ENCODE data around the gene FOXO1. TPM values are rescaled to one million over a fixed set of nuclear protein-coding genes. Genes with fewer than 3 reads are reported as not detected.

Gene FOXO1
- total RNA-seq, 2 donors from 2014 or later, result 32.0 to 48.9 TPM

DNA sequence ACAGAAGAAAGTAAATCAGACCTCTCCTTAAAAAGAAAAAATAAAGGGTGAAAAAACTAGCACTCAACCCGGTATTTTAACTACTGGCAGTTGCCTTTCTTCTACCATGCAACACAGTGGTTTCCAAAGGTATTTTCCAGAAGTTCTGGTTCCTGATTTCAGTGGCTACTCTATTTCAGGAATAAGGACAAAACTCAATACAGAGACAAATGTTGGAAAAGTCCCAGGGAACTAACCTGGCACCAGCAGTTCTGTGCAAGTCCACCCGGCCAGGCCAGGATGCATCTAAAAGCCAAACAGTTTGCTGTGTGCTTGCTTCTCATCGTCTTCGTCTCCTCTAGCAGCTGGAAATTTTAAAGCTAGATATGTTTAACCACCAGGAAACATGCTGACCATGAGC, 52.5 kb downstream of the FOXO1 start:
- peak overlapping the region; percentile 86 for H3K4me3 Mint-ChIP-seq
- H3K27me3 Mint-ChIP-seq, result no peaks in the 10 kb centered on the region
- H3K36me3 Mint-ChIP-seq (ENCODE audit: low read depth), result peaks cover 37% of the 10 kb centered on the region
- no peaks in the 10 kb centered on the region for H3K9me3 Mint-ChIP-seq
- peak overlapping the region; percentile 94 for H3K27ac Mint-ChIP-seq
- ATAC-seq (replicated peaks), result no peak
- H3K4me1 Mint-ChIP-seq, result peaks cover 64% of the 10 kb centered on the region

DNA sequence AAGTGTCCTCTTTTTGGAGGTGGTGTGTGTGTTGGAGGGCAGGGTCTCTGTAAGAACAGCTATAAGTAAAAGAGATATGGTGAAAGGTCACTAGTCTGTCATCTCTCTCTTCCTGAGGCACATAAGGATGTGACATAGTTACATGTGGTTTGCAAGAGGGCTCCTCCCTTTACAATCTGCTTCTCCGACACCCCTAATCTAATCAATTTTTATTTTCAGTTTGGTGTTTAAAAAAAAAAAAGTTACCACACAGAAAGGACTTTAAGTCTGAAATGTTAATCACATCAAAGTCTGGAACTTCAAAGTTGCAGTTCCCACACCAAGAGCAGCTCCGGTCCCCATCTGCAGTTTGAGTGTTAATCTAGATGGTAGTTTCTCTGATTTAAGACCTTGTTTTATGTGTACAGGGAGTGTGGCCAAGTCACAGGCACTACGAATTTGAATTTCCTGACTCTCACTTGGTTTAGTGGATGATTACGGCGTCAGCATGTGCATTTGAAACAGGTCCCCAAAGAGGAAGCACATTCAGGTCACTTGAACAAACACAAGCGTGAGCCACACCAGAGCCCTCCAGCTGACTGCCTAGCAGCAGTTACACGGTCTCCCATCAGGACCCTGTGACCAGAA, 53.1 kb downstream of the FOXO1 start:
- peaks cover 36% of the 10 kb centered on the region for H3K36me3 Mint-ChIP-seq (ENCODE audit: low read depth)

DNA sequence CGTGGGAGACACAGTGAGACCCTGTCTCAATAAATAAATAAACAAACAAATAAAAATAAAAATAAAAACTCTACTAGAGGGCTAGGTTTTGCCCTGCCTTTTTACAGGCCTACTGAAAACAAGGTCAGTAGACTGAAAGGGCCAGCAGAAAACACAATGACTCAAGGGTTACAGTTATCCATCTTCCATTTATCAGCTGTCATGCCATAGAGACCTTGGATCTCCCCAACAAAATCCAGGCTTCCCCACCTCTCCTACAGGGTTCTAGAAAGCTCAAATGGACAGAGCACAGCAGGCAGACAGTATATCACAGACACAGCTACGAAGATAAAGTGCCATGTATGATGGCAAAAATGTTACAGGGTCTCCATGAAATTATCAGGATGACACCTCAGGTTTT, 54.4 kb downstream of the FOXO1 start:
- H3K36me3 Mint-ChIP-seq (ENCODE audit: low read depth), result peaks cover 36% of the 10 kb centered on the region
- peaks cover 58% of the 10 kb centered on the region for H3K4me1 Mint-ChIP-seq
- H3K4me3 Mint-ChIP-seq, result peak overlapping the region; percentile 86
- no peaks in the 10 kb centered on the region for H3K27me3 Mint-ChIP-seq
- no peaks in the 10 kb centered on the region for H3K9me3 Mint-ChIP-seq
- ATAC-seq (replicated peaks), result no peak
- H3K27ac Mint-ChIP-seq, result peak overlapping the region; percentile 94

More for the DNA sequence above, 53.1 kb downstream of the FOXO1 start:
- Mint-ChIP-seq H3K4me3 (peak overlapping the region; percentile 86), H3K27me3 (no peaks in the 10 kb centered on the region), H3K4me1 (peaks cover 58% of the 10 kb centered on the region), H3K27ac (peak overlapping the region; percentile 94), H3K9me3 (no peaks in the 10 kb centered on the region)
- ATAC-seq (replicated peaks), result peak; percentile 82

DNA sequence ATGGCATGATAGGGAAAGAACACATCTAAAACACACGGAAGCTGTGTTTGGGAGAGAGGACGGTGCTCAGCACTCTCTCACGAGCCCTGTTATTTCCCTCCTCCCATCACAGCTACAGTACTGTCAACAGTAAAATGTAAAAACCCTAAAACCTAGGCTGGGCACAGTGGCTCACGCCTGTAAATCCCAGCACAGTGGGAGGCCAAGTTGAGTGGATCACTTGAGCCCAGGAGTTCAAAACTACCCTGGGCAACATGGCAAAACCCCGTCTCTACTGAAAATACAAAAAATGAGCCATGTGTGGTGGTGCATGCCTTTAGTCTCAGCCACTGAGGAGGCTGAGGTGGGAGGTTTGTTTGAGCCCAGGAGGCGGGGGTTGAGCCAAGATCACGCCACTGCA, 54.8 kb downstream of the FOXO1 start:
- peaks cover 60% of the 10 kb centered on the region for H3K4me1 Mint-ChIP-seq
- peak overlapping the region; percentile 94 for H3K27ac Mint-ChIP-seq
- H3K27me3 Mint-ChIP-seq, result no peaks in the 10 kb centered on the region
- peaks cover 36% of the 10 kb centered on the region for H3K36me3 Mint-ChIP-seq (ENCODE audit: low read depth)
- ATAC-seq (replicated peaks), result no peak
- H3K9me3 Mint-ChIP-seq, result no peaks in the 10 kb centered on the region
- H3K4me3 Mint-ChIP-seq, result peak overlapping the region; percentile 86

DNA sequence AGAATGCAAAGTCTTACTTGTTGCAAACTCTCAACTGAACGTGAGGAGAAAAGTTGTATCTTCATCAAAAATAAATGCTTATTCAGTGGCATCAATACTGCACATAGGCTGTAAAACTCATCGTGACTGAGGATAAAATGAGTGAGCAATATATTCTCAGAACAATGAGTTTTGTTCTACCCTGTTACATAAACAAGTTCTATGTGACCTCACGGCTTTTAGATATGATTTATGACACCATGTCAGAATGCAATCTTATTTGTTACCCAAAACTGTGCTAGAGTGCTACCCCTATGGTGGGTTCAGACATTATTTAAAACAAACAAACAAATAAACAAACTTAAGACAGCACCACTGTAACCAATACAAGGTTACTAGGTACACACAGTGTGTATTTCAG, 55.4 kb downstream of the FOXO1 start:
- peak overlapping the region; percentile 86 for H3K4me3 Mint-ChIP-seq
- peak overlapping the region; percentile 94 for H3K27ac Mint-ChIP-seq
- H3K9me3 Mint-ChIP-seq, result no peaks in the 10 kb centered on the region
- ATAC-seq (replicated peaks), result peak; percentile 45
- H3K4me1 Mint-ChIP-seq, result peaks cover 60% of the 10 kb centered on the region
- peaks cover 36% of the 10 kb centered on the region for H3K36me3 Mint-ChIP-seq (ENCODE audit: low read depth)
- no peaks in the 10 kb centered on the region for H3K27me3 Mint-ChIP-seq

DNA sequence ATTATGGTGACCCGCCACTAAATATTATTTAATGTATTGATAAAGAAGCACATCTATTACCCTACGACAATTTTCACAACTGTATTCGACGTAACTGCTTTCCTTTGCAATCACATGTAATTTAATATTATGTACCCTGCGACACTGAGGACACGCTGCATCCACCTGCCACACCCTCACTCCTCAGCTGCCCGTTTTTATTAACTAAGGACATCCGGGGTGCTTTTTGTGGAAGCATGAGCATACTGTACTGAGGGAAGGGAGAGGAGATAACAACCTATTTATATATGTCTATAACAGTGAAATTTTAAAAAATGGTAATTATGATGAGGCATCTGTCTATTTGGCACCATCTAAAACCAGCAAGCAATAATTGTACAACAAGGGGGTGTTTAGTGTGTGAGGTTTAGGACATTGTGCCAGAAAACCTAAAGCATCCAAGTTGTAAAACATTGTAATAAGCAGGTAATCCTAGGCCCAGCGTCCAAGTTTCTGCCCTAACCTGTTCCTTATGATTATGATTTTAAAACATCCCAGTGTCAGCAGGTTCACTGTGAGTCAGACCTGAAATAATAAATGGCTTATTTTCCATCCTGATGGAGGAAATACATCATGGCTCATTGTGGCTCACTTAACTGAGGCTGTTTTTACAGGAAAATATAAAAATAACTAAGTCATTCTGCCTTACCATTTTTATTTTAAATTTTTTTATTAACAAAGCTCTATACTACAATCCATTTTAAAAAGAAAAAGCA, 56.3 kb downstream of the FOXO1 start:
- Mint-ChIP-seq H3K27me3 (no peaks in the 10 kb centered on the region), H3K9me3 (no peaks in the 10 kb centered on the region), H3K27ac (peak overlapping the region; percentile 94), H3K36me3 (ENCODE audit: low read depth) (peaks cover 36% of the 10 kb centered on the region), H3K4me3 (peak overlapping the region; percentile 86), H3K4me1 (peaks cover 60% of the 10 kb centered on the region)
- ATAC-seq (replicated peaks), result peak; percentile 23

DNA sequence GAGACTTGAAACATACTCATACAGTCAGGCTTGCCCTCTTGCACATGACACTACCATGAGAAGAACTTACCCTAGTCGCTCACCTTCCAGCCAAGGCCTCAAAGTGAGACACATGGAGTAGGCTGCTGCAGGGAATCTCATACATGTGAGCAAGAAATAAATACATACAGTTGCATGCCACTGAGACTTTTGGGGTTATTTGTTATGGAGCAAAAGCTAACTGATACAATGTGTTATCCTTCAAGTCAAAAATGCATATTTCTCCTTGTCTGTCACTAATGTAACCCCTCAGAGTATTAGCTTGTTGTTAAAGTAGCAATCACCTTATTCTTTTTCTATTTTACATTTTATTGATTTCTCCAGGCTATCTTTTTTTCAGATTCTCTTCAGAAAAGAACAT, 58.1 kb downstream of the FOXO1 start:
- no peak for ATAC-seq (replicated peaks)
- Mint-ChIP-seq H3K36me3 (ENCODE audit: low read depth) (peaks cover 31% of the 10 kb centered on the region), H3K27ac (peak overlapping the region; percentile 32), H3K27me3 (no peaks in the 10 kb centered on the region), H3K9me3 (no peaks in the 10 kb centered on the region), H3K4me1 (peaks cover 60% of the 10 kb centered on the region), H3K4me3 (peak overlapping the region; percentile 6)

DNA sequence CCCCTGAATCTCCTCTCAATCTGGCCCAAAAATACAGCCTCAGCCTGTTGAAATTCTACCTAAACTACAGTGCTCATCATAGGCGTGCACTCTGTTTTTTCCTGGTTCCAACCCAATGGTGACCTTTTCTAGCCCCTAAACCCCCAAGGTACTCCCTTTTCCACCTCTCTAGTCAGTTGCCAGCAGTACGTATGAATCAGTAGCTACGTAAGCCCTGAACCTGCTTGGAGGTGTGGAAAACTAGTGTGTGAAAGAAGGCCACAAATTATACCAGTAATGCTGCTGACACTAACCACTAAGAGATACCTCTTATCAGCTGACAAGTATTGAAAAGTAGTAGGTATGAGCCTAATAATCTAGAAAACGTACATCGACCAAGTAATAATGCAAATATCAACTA, 60.9 kb downstream of the FOXO1 start:
- Mint-ChIP-seq H3K27me3 (no peaks in the 10 kb centered on the region), H3K36me3 (ENCODE audit: low read depth) (peaks cover 16% of the 10 kb centered on the region), H3K4me1 (peaks cover 43% of the 10 kb centered on the region), H3K27ac (peak overlapping the region; percentile 74), H3K9me3 (no peaks in the 10 kb centered on the region), H3K4me3 (peak overlapping the region; percentile 56)
- peak; percentile 74 for ATAC-seq (replicated peaks)

DNA sequence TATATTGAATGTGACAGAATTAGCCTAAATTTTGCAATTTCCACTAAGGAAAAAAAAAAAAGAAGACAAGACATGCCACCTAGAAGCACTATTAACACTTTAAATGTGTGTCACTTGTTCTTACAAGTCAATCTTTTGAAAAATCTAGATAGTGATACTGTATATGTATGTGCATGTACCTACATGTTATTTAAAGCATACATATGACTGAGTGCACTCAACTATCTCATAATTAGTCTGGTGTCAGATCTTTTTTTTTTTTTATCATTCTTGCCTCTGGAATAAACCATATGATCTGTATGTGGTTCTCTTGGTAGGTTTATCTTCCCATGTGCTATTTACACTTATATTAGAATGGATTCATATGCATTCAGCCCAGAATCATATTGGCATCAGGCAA, 62.3 kb downstream of the FOXO1 start:
- Mint-ChIP-seq H3K4me3 (no peak overlapping the region), H3K9me3 (no peaks in the 10 kb centered on the region), H3K27ac (no peak overlapping the region), H3K36me3 (ENCODE audit: low read depth) (peaks cover 8% of the 10 kb centered on the region), H3K4me1 (peaks cover 56% of the 10 kb centered on the region), H3K27me3 (no peaks in the 10 kb centered on the region)
- ATAC-seq (replicated peaks), result no peak

DNA sequence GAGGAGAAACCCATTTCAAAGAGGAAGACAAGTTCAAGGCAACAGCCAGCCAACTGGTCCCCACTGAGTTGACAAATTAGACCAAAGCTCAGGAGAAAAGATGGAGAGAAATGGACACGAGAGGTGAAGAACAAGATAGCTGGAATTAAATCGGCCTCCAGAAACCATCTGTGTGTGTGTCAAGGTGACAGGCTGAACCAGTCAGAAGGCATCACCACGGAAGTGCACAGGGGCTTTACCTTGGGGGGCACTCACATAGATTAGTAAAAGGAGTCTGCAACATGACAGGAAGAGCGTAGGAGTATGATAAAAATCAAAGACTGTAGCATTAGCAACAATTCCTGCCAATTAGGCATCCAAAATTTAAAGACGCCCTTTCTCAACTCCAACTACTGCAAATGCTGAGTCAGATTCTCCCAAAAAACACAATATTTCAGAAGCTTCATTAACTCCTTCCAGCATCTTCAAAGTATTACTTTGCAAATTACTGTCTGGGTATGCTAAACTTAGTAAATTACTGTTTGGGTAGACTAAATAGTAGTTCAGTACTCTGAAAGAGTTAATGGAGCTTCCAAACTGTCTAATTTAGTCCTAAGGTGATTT, 66.2 kb downstream of the FOXO1 start:
- peak; percentile 67 for ATAC-seq (replicated peaks)
- Mint-ChIP-seq H3K9me3 (no peaks in the 10 kb centered on the region), H3K27ac (peak overlapping the region; percentile 91), H3K4me3 (peak overlapping the region; percentile 87), H3K36me3 (ENCODE audit: low read depth) (peaks cover 10% of the 10 kb centered on the region), H3K27me3 (no peaks in the 10 kb centered on the region), H3K4me1 (peaks cover 59% of the 10 kb centered on the region)

DNA sequence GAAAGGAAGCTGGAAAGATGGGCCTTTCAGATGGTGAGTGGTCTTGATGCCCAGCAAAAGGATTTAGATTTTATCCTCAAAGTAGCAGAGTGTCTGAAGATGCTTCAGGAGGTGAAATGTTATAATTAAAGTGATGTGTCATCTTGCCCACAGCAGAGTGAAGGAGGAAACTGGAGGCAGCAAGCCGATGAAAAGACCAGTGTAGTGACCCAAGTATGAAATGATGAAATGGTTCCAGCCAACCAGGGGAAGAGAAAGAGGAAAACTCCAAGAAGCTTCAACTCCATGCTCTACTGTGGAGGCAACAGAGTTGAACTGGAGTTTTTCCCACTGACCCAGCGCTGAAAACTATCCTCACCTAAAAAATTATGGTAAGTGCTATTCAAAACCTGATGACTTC, 66.7 kb downstream of the FOXO1 start:
- H3K27ac Mint-ChIP-seq, result peak overlapping the region; percentile 91
- peaks cover 10% of the 10 kb centered on the region for H3K36me3 Mint-ChIP-seq (ENCODE audit: low read depth)
- ATAC-seq (replicated peaks), result peak; percentile 70
- no peaks in the 10 kb centered on the region for H3K27me3 Mint-ChIP-seq
- peak overlapping the region; percentile 87 for H3K4me3 Mint-ChIP-seq
- no peaks in the 10 kb centered on the region for H3K9me3 Mint-ChIP-seq
- H3K4me1 Mint-ChIP-seq, result peaks cover 58% of the 10 kb centered on the region

DNA sequence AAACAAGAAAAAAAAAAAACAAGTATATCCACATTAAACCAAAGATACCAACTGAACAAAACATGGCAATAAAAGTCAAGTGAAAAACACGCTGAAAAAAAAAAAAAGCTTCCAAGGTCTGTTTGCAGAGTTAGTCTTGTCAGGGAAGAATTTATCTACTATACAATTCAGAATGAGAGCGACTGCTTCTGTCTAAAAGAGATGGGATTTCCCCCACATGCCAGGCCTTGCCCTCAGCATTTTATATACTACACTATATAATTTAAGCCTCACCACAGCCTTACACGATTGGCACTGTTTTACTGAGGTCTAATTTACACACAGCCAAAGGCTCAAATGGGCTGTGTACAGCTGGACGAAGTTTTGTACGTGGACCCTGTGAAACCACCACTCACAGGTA, 67.3 kb downstream of the FOXO1 start:
- Mint-ChIP-seq H3K36me3 (ENCODE audit: low read depth) (peaks cover 10% of the 10 kb centered on the region), H3K9me3 (no peaks in the 10 kb centered on the region), H3K27ac (peak overlapping the region; percentile 91), H3K27me3 (no peaks in the 10 kb centered on the region), H3K4me1 (peaks cover 58% of the 10 kb centered on the region), H3K4me3 (peak overlapping the region; percentile 87)
- peak; percentile 61 for ATAC-seq (replicated peaks)

DNA sequence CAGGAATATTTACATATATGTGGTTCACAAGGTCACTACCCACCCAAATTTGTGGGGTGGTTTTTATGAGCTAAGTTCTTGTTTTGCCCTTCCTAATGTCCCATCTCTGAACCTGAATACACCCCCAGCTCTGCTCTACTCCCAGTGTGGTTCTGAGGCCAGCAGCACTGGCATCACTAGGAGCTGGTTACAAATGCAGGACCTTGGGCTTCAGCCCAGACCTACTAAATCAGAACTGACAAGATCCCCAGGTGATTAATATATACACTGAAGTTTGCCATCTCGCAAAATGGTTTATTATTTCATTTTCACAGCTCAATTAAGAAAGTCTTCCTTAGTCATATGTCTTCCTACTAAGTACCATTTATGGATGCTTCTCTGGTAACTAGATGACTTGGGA, 67.9 kb downstream of the FOXO1 start:
- Mint-ChIP-seq H3K4me3 (peak overlapping the region; percentile 87), H3K27me3 (no peaks in the 10 kb centered on the region), H3K36me3 (ENCODE audit: low read depth) (peaks cover 10% of the 10 kb centered on the region), H3K9me3 (no peaks in the 10 kb centered on the region), H3K4me1 (peaks cover 58% of the 10 kb centered on the region), H3K27ac (peak overlapping the region; percentile 91)
- peak; percentile 15 for ATAC-seq (replicated peaks)

DNA sequence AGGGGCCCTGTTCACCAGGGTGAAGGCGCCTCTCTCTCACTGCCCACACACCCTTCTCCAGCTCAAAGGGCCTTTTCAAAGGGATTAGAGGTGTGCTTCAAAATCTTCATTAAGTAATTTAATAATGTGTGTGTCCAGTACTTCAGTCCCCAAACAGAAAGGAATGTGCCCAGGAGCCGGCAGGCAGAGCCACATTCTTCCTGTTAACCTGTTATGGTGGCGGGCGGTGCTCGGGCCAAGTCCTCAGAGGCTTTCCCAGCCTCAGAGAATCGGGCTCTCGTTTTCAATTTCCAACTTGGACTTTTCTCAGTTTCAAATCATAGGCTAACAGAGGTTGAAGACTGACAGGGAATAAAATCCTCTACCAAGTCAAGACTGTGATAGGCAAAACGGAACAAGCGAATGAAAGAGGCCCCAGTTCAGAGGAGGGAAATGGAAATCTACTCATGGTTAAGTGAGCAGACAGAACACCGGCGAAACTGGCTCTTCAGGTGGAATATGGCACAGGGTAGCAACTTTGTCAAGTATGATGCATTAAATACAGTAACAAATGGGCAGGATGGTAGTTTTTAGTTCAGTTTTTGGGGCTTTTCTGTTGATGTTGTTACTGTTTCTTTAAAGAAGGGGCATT, 68.6 kb downstream of the FOXO1 start:
- peak; percentile 35 for ATAC-seq (replicated peaks)
- H3K4me1 Mint-ChIP-seq, result peaks cover 56% of the 10 kb centered on the region
- H3K27me3 Mint-ChIP-seq, result no peaks in the 10 kb centered on the region
- H3K4me3 Mint-ChIP-seq, result peak overlapping the region; percentile 87
- peaks cover 10% of the 10 kb centered on the region for H3K36me3 Mint-ChIP-seq (ENCODE audit: low read depth)
- H3K27ac Mint-ChIP-seq, result peak overlapping the region; percentile 91
- H3K9me3 Mint-ChIP-seq, result no peaks in the 10 kb centered on the region

Measured in activated T-helper 17 cell treated with anti-CD3 and anti-CD28 coated beads, Interleukin-2, amount 50 U/mL, for 72 hours (primary cell).